IPS-18a (cell line): Measurements from ENCODE around the gene HK1.

ENCODE experiments used
- H3K27ac ChIP-seq: one replicate; pipeline ENCODE4 v1.5.1; 2013; ENCODE audit warnings: low read length
- H3K27me3 ChIP-seq: one replicate; pipeline ENCODE4 v1.6.1; 2013; ENCODE audit warnings: mild to moderate bottlenecking, low read length; ENCODE audit not compliant: control insufficient read depth, insufficient read depth
- H3K36me3 ChIP-seq: one replicate; pipeline ENCODE4 v1.6.1; 2013; ENCODE audit warnings: low read depth, low read length; ENCODE audit not compliant: control insufficient read depth
- H3K4me1 ChIP-seq: one replicate; pipeline ENCODE4 v1.6.1; 2013; ENCODE audit warnings: low read depth, low read length; ENCODE audit not compliant: control insufficient read depth
- H3K4me3 ChIP-seq: one replicate; pipeline ENCODE4 v1.5.1; 2013; ENCODE audit warnings: low read length
- H3K9ac ChIP-seq: one replicate; pipeline ENCODE4 v1.6.1; 2013; ENCODE audit warnings: mild to moderate bottlenecking, low read length, moderate library complexity
- H3K9me3 ChIP-seq: one replicate; pipeline ENCODE4 v1.6.1; 2013; ENCODE audit warnings: low read depth, low read length; ENCODE audit not compliant: control insufficient read depth

HK1 gene

GRCh38 chr10:69259547-69260243, 18.6 kb upstream of the HK1 start:
- H3K4me1 ChIP-seq, result no peaks in the 10 kb centered on the region
- no peaks in the 10 kb centered on the region for H3K9me3 ChIP-seq
- no peaks in the 10 kb centered on the region for H3K36me3 ChIP-seq
- no peak overlapping the region for H3K4me3 ChIP-seq
- H3K27ac ChIP-seq, result no peak overlapping the region
- no peak overlapping the region for H3K9ac ChIP-seq
- H3K27me3 ChIP-seq, result no peaks in the 10 kb centered on the region

- H3K9me3 ChIP-seq, result no peaks in the 10 kb centered on the region
These were observed 17.1 kb upstream of the HK1 start for GRCh38 chr10:69261184-69261583.

GRCh38 chr10:69262292-69262751, 16.0 kb upstream of the HK1 start:
- no peaks in the 10 kb centered on the region for H3K4me1 ChIP-seq
- H3K27me3 ChIP-seq, result no peaks in the 10 kb centered on the region
- no peak overlapping the region for H3K9ac ChIP-seq
- H3K27ac ChIP-seq, result no peak overlapping the region
- no peak overlapping the region for H3K4me3 ChIP-seq
- no peaks in the 10 kb centered on the region for H3K36me3 ChIP-seq
- no peaks in the 10 kb centered on the region for H3K9me3 ChIP-seq

More at GRCh38 chr10:69261184-69261583, 17.1 kb upstream of the HK1 start:
- H3K4me1 ChIP-seq, result no peaks in the 10 kb centered on the region
- H3K9ac ChIP-seq, result no peak overlapping the region
- no peaks in the 10 kb centered on the region for H3K36me3 ChIP-seq
- H3K4me3 ChIP-seq, result no peak overlapping the region
- H3K27ac ChIP-seq, result no peak overlapping the region
- H3K27me3 ChIP-seq, result no peaks in the 10 kb centered on the region

- Histone ChIP-seq H3K9me3 (no peaks in the 10 kb centered on the region), H3K27ac (no peak overlapping the region), H3K9ac (no peak overlapping the region), H3K36me3 (no peaks in the 10 kb centered on the region), H3K4me1 (no peaks in the 10 kb centered on the region), H3K4me3 (no peak overlapping the region), H3K27me3 (no peaks in the 10 kb centered on the region)
These were observed 12.8 kb upstream of the HK1 start for GRCh38 chr10:69265521-69265920.

- Histone ChIP-seq H3K27me3 (no peaks in the 10 kb centered on the region), H3K9me3 (no peaks in the 10 kb centered on the region), H3K9ac (no peak overlapping the region), H3K36me3 (no peaks in the 10 kb centered on the region), H3K27ac (no peak overlapping the region), H3K4me1 (no peaks in the 10 kb centered on the region), H3K4me3 (no peak overlapping the region)
These were observed 9.4 kb upstream of the HK1 start for GRCh38 chr10:69268761-69269416.

GRCh38 chr10:69269761-69270160, 8.5 kb upstream of the HK1 start:
- no peaks in the 10 kb centered on the region for H3K4me1 ChIP-seq
- no peak overlapping the region for H3K27ac ChIP-seq
- no peaks in the 10 kb centered on the region for H3K9me3 ChIP-seq
- H3K36me3 ChIP-seq, result no peaks in the 10 kb centered on the region
- H3K4me3 ChIP-seq, result no peak overlapping the region
- H3K27me3 ChIP-seq, result no peaks in the 10 kb centered on the region
- H3K9ac ChIP-seq, result no peak overlapping the region

- H3K9me3 ChIP-seq, result no peaks in the 10 kb centered on the region
- no peaks in the 10 kb centered on the region for H3K4me1 ChIP-seq
- no peak overlapping the region for H3K27ac ChIP-seq
- H3K27me3 ChIP-seq, result no peaks in the 10 kb centered on the region
- H3K9ac ChIP-seq, result no peak overlapping the region
- H3K36me3 ChIP-seq, result no peaks in the 10 kb centered on the region
- H3K4me3 ChIP-seq, result no peak overlapping the region
These were observed 7.3 kb upstream of the HK1 start for GRCh38 chr10:69270990-69271389.

- no peaks in the 10 kb centered on the region for H3K36me3 ChIP-seq
- H3K4me3 ChIP-seq, result no peak overlapping the region
- no peak overlapping the region for H3K9ac ChIP-seq
- no peaks in the 10 kb centered on the region for H3K4me1 ChIP-seq
- H3K27ac ChIP-seq, result no peak overlapping the region
- no peaks in the 10 kb centered on the region for H3K9me3 ChIP-seq
- no peaks in the 10 kb centered on the region for H3K27me3 ChIP-seq
These were observed 5.7 kb upstream of the HK1 start for GRCh38 chr10:69272624-69273023.

GRCh38 chr10:69275444-69275843, 2.9 kb upstream of the HK1 start:
- Histone ChIP-seq H3K27ac (no peak overlapping the region), H3K9ac (no peak overlapping the region), H3K9me3 (no peaks in the 10 kb centered on the region), H3K27me3 (no peaks in the 10 kb centered on the region), H3K36me3 (no peaks in the 10 kb centered on the region), H3K4me1 (peaks cover 7% of the 10 kb centered on the region), H3K4me3 (no peak overlapping the region)

- Histone ChIP-seq H3K9ac (no peak overlapping the region), H3K4me1 (peaks cover 7% of the 10 kb centered on the region), H3K27ac (no peak overlapping the region), H3K4me3 (no peak overlapping the region), H3K36me3 (no peaks in the 10 kb centered on the region), H3K9me3 (no peaks in the 10 kb centered on the region), H3K27me3 (no peaks in the 10 kb centered on the region)
These were observed 1.8 kb upstream of the HK1 start for GRCh38 chr10:69276503-69276902.

- no peak overlapping the region for H3K27ac ChIP-seq
- H3K36me3 ChIP-seq, result no peaks in the 10 kb centered on the region
- H3K9me3 ChIP-seq, result no peaks in the 10 kb centered on the region
- peaks cover 7% of the 10 kb centered on the region for H3K4me1 ChIP-seq
- no peak overlapping the region for H3K4me3 ChIP-seq
- H3K27me3 ChIP-seq, result no peaks in the 10 kb centered on the region
- H3K9ac ChIP-seq, result no peak overlapping the region
These were observed 814 bp downstream of the HK1 start for GRCh38 chr10:69279110-69279509.
